K562 (cell line): Measurements from ENCODE around the gene GULP1. TPM values are rescaled to one million over a fixed set of nuclear protein-coding genes. Genes with fewer than 3 reads are reported as not detected.

Source experiments
- ATAC-seq: fragments of 200-7000 bp; cut with Tn5 transposase; 3 replicates; pipeline ENCODE4 v1.9.1; 2020; ENCODE audit warnings: moderate library complexity
- BruUV-seq: library from RNA; stranded (reverse); fragments of 400-500 nt; replicated peaks from 2 replicates; lab custom pipeline; 2021; lab: Mats Ljungman, UMichigan
- CTCF ChIA-PET: fragments of 300-600 bp; formaldehyde crosslinking; extraction: SDS; loops from one replicate; lab custom pipeline; 2021; ENCODE audit warnings: low intra/inter-chr PET ratio; lab: Yijun Ruan, JAX
- POLR2A ChIA-PET: fragments of 300-600, 350-650 bp; sonication (Branson Sonifier 250); formaldehyde crosslinking; extraction: SDS; loops from one replicate; lab custom pipeline; 2021; ENCODE audit warnings: antibody characterized with exemption, inconsistent platforms; lab: Yijun Ruan, JAX
- DNase-seq, 4 experiments: peaks; one replicate each; pipeline versions ENCODE4 v3.0.0 to v3.0.0-alpha.2; 2011 to 2018; ENCODE audit warnings: low spot score in 3 of 4, mixed read lengths in 3 of 4; ENCODE audit errors: extremely low read depth in 1 of 4
- FAIRE-seq: peaks from 2 replicates; lab custom pipeline; 2011; peaks lifted over from hg19 to GRCh38; lab: Jason Lieb, UNC
- H2AFZ ChIP-seq: 2 replicates; pipeline ENCODE4 v1.6.0; 2011; ENCODE audit warnings: low read depth, low read length, control low read depth, inconsistent platforms
- H3K27ac ChIP-seq: fragments of 200-600 bp; 3 replicates; pipeline ENCODE4 v1.8.0; 2011; ENCODE audit warnings: low read depth, mild to moderate bottlenecking, control low read depth, inconsistent platforms, low read length, moderate library complexity, mixed read lengths; ENCODE audit errors: extremely low read depth
- H3K27me3 ChIP-seq, 2 experiments: fragments of 300-600 bp in 1 of 2; 2 replicates in 1 of 2; 3 replicates in 1 of 2; pipeline versions ENCODE4 v1.6.0 to v1.8.0; 2011; ENCODE audit warnings: inconsistent platforms in 2 of 2, low read length in 2 of 2, mild to moderate bottlenecking in 1 of 2, mixed read lengths in 1 of 2, moderate library complexity in 1 of 2; ENCODE audit not compliant: control insufficient read depth in 2 of 2, insufficient read depth in 2 of 2
- H3K36me3 ChIP-seq: fragments of 300-600 bp; 3 replicates; pipeline ENCODE4 v1.8.0; 2011; ENCODE audit warnings: mild to moderate bottlenecking, low read length, inconsistent platforms; ENCODE audit not compliant: control insufficient read depth, insufficient read depth
- H3K4me1 ChIP-seq, 2 experiments: fragments of 200-600 bp in 1 of 2; replicated peaks in 1 of 2; 2 replicates in 1 of 2; 3 replicates in 1 of 2; pipeline versions ENCODE4 v1.5.1 to v1.8.0; 2011; ENCODE audit warnings: inconsistent platforms in 2 of 2, low read length in 2 of 2, mild to moderate bottlenecking in 1 of 2, mixed read lengths in 1 of 2, moderate library complexity in 1 of 2; ENCODE audit not compliant: control insufficient read depth in 2 of 2, insufficient read depth in 2 of 2
- H3K4me2 ChIP-seq: 2 replicates; pipeline ENCODE4 v1.6.1; 2011; ENCODE audit warnings: low read length, control low read depth, inconsistent platforms, mixed read lengths; ENCODE audit not compliant: insufficient read depth
- H3K4me3 ChIP-seq: fragments of 200-600 bp; sonication (generic), shearing (Covaris generic); 2 replicates; pipeline ENCODE4 v1.5.1; 2016; ENCODE audit warnings: control low read depth, inconsistent platforms
- H3K79me2 ChIP-seq: fragments of 200-600 bp; 3 replicates; pipeline ENCODE4 v1.8.0; 2011; ENCODE audit warnings: low read length, inconsistent platforms; ENCODE audit not compliant: control insufficient read depth, insufficient read depth
- H3K9ac ChIP-seq, 2 experiments: 2 replicates each; pipeline versions ENCODE4 v1.6.0 to v1.6.1; 2011; ENCODE audit warnings: low read depth in 2 of 2, low read length in 2 of 2, control low read depth in 1 of 2, inconsistent platforms in 1 of 2, mild to moderate bottlenecking in 1 of 2, mixed read lengths in 1 of 2; ENCODE audit not compliant: insufficient read depth in 1 of 2
- H3K9me1 ChIP-seq: one replicate; pipeline ENCODE4 v1.6.0; 2011; ENCODE audit warnings: inconsistent platforms, mild to moderate bottlenecking, low read length, moderate library complexity; ENCODE audit not compliant: control insufficient read depth, insufficient read depth
- H3K9me3 ChIP-seq: replicated peaks from 2 replicates; pipeline ENCODE4 v1.5.1; 2011; ENCODE audit warnings: low read depth, low read length, inconsistent platforms; ENCODE audit not compliant: control insufficient read depth, insufficient read depth
- H4K20me1 ChIP-seq: replicated peaks from 2 replicates; pipeline ENCODE4 v1.6.1; 2011; ENCODE audit warnings: low read length, inconsistent platforms, mixed read lengths; ENCODE audit not compliant: control insufficient read depth, insufficient read depth
- GABPA ChIP-seq: fragments of 200-800 bp; sonication (Bioruptor generic); conservative IDR thresholded peaks from 2 replicates; pipeline ENCODE4 v1.6.1; 2016; ENCODE audit warnings: low read depth, missing genetic modification characterization, missing compliant biosample characterization
- GTF2F1 ChIP-seq: IDR thresholded peaks from 2 replicates; pipeline ENCODE4 v1.6.1; 2011; ENCODE audit warnings: low read depth, low read length, improper control_type of control experiment
- KAT7 ChIP-seq: sonication (generic); formaldehyde crosslinking; IDR thresholded peaks from 2 replicates; pipeline ENCODE4 v1.8.0; 2022; ENCODE audit warnings: missing genetic modification reagents, mild to moderate bottlenecking, borderline replicate concordance
- RBFOX2 ChIP-seq: fragments of 200-400 bp; formaldehyde crosslinking; IDR thresholded peaks from 2 replicates; pipeline ENCODE4 v1.6.1; 2017; ENCODE audit warnings: low read depth, mild to moderate bottlenecking, low read length, moderate library complexity
- RBM17 ChIP-seq: fragments of 200-400 bp; formaldehyde crosslinking; IDR thresholded peaks from 2 replicates; pipeline ENCODE4 v1.6.1; 2017; ENCODE audit warnings: low read depth, mild to moderate bottlenecking, low read length, borderline replicate concordance
- RHOXF2B ChIP-seq: fragments of 250-450 bp; sonication (Bioruptor Pico); conservative IDR thresholded peaks from 2 replicates; pipeline ENCODE4 v1.5.1; 2021
- RNF2 ChIP-seq: sonication (generic); IDR thresholded peaks from 2 replicates; pipeline ENCODE4 v1.6.1; 2016
- SOX6 ChIP-seq: fragments of 450-650 bp; IDR thresholded peaks from 2 replicates; pipeline ENCODE4 v1.6.1; 2014; ENCODE audit warnings: mild to moderate bottlenecking
- SREBF1 ChIP-seq: fragments of 150-350 bp; IDR thresholded peaks from 2 replicates; pipeline ENCODE4 v1.6.1; 2014; ENCODE audit warnings: antibody characterized with exemption, low read depth, low read length, borderline replicate concordance
- TAL1 ChIP-seq: fragments of 450-650 bp; IDR thresholded peaks from 2 replicates; pipeline ENCODE4 v1.6.1; 2016; ENCODE audit warnings: mild to moderate bottlenecking
- USF2 ChIP-seq: sonication (generic); formaldehyde crosslinking; IDR thresholded peaks from 2 replicates; pipeline ENCODE4 v1.5.0; 2020; ENCODE audit warnings: missing genetic modification reagents
- ZNF133 ChIP-seq: fragments of 250-450 bp; sonication (Bioruptor Pico); IDR thresholded peaks from 2 replicates; pipeline ENCODE4 v1.4.0; 2020; ENCODE audit warnings: mild to moderate bottlenecking
- ZNF253 ChIP-seq: fragments of 250-450 bp; sonication (Bioruptor Pico); conservative IDR thresholded peaks from 2 replicates; pipeline ENCODE4 v1.6.1; 2021; ENCODE audit warnings: mild to moderate bottlenecking
- ZNF780A ChIP-seq: fragments of 250-450 bp; sonication (Bioruptor Pico); IDR thresholded peaks from 2 replicates; pipeline ENCODE4 v1.5.0; 2021; ENCODE audit warnings: mild to moderate bottlenecking
- ZZZ3 ChIP-seq: fragments of 450-650 bp; IDR thresholded peaks from 2 replicates; pipeline ENCODE4 v1.6.1; 2016; ENCODE audit warnings: antibody characterized with exemption, mild to moderate bottlenecking, moderate library complexity
- in situ Hi-C: fragments of 300-500 bp; cut with MboI; formaldehyde crosslinking; loops from 4 replicates; pipeline ENCODE4 v1.15.0; 2018; ENCODE audit warnings: inconsistent platforms, mixed read lengths
- intact Hi-C: fragments of 100-400 bp; cut with micrococcal nuclease; formaldehyde crosslinking; loops from 2 replicates; pipeline ENCODE4 v1.14.2; 2022
- polyA plus RNA-seq, 8 experiments: library from polyadenylated mRNA; depleted of rRNA in 4 of 8; stranded (reverse) in 5 of 8; unstranded in 3 of 8; fragments of >200 nt; fragmentation: Nextera tagmentation in 2 of 8; fragmentation: Illumina TruSeq in 1 of 8; extraction: Ambion mirVana in 2 of 8; extraction: Trizol in 1 of 8; gene quantifications; 2 replicates each; pipeline versions ENCODE4 v1.2.1 to v1.2.3, GENCODE V29; 2011 to 2014; ENCODE audit warnings: inconsistent platforms in 1 of 8, missing spikeins in 1 of 8
- total RNA-seq, 7 experiments: library from RNA; depleted of rRNA in 6 of 7; stranded (reverse); fragments of >200 nt in 6 of 7; fragmentation: Illumina TruSeq in 2 of 7; extraction: Trizol in 2 of 7; gene quantifications; 2 replicates each; pipeline versions ENCODE4 v1.2.1 to v1.2.3, GENCODE V29; 2011 to 2021; ENCODE audit warnings: low replicate concordance in 1 of 7
- TF ChIP-seq, protein P1 (sequence below): fragments of 250-450 bp; sonication (Bioruptor Pico); IDR thresholded peaks from 2 replicates; pipeline ENCODE4 v1.9.0; 2021; ENCODE audit warnings: mild to moderate bottlenecking

Gene GULP1
- total and polyA plus RNA-seq, 9 of the 15 experiments (the other 6 are each of a cell fraction or from before 2014, with no cell fraction given): 8.5 to 25.3 (median 19.5) TPM

GRCh38 chr2:188403676-188404075 lies 112.0 kb downstream of the GULP1 start:
- ChIA-PET CTCF (no interaction called here), POLR2A (no interaction called here)
- Histone ChIP-seq H3K9ac (no peak overlapping the region), H3K36me3 (no peaks in the 10 kb centered on the region), H3K4me2 (no peak overlapping the region), H3K4me3 (no peak overlapping the region), H2AFZ (no peak overlapping the region), H3K4me1 (no peaks in the 10 kb centered on the region), H3K9me3 (peaks cover 5% of the 10 kb centered on the region; the same call in 1 of the 2 replicates), H4K20me1 (no peaks in the 10 kb centered on the region), H3K27me3 (no peaks in the 10 kb centered on the region), H3K79me2 (no peaks in the 10 kb centered on the region), H3K27ac (no peak overlapping the region), H3K9me1 (no peaks in the 10 kb centered on the region)
- no peak for ATAC-seq
- BruUV-seq: no TSS peak
- intact Hi-C loops: no loop called here
- DNase-seq: no peak
- in situ Hi-C loops: no loop called here
- FAIRE-seq: no peak
- TF ChIP-seq SREBF1 (no peak), SOX6 (no peak), USF2 (no peak), KAT7 (CRISPR knock-in tag) (no peak), RBFOX2 (no peak), ZNF780A (CRISPR knock-in tag) (no peak), ZZZ3 (no peak), RBM17 (no peak), GABPA (no peak), ZNF253 (no peak), RNF2 (no peak), ZNF133 (CRISPR knock-in tag) (no peak), GTF2F1 (no peak), RHOXF2B (CRISPR knock-in tag) (no peak), TAL1 (no peak)
- TF ChIP-seq, protein P1, sequence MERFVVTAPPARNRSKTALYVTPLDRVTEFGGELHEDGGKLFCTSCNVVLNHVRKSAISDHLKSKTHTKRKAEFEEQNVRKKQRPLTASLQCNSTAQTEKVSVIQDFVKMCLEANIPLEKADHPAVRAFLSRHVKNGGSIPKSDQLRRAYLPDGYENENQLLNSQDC (CRISPR knock-in tag): no peak
